Ovary (tissue), 9 donors: Measurements from ENCODE around the gene NHS. TPM values are rescaled to one million over a fixed set of nuclear protein-coding genes. Genes with fewer than 3 reads are reported as not detected.

Experiments used
- DNase-seq, 5 donors: peaks; one replicate each; pipeline ENCODE4 v3.0.0-alpha.2; 2019 to 2020
- H3K27ac ChIP-seq, 2 donors: fragments of 200-600 bp; one replicate each; pipeline versions ENCODE4 v1.5.1 to v1.8.0; 2019 to 2022
- H3K27me3 ChIP-seq: fragments of 200-600 bp; one replicate; pipeline ENCODE4 v1.8.0; 2022
- H3K36me3 ChIP-seq: fragments of 200-600 bp; sonication (generic); one replicate; pipeline ENCODE4 v1.5.1; 2019
- H3K4me1 ChIP-seq: one replicate; pipeline ENCODE4 v1.8.1; 2013; ENCODE audit warnings: mild to moderate bottlenecking, moderate library complexity; ENCODE audit not compliant: insufficient read depth
- H3K4me3 ChIP-seq: fragments of 200-600 bp; sonication (generic); one replicate; pipeline ENCODE4 v1.5.1; 2017
- H3K9me3 ChIP-seq, 2 donors: fragments of 200-600 bp in 1 of 2; sonication (generic) in 1 of 2; one replicate each; pipeline versions ENCODE4 v1.5.1 to v1.8.1; 2013 to 2019; ENCODE audit warnings: mild to moderate bottlenecking in 1 of 2, moderate library complexity in 1 of 2
- CTCF ChIP-seq, 3 donors: fragments of 450-650 bp in 2 of 3; fragments of 200-600 bp in 1 of 3; IDR thresholded peaks; one replicate each; pipeline versions ENCODE4 v1.5.1 to v1.8.0; 2016 to 2022; ENCODE audit warnings: antibody characterized with exemption in 3 of 3, mild to moderate bottlenecking in 1 of 3
- EP300 ChIP-seq: sonication (generic); formaldehyde crosslinking; IDR thresholded peaks from one replicate; pipeline ENCODE4 v1.6.1; 2017; ENCODE audit warnings: antibody characterized with exemption
- POLR2A ChIP-seq: fragments of 450-650 bp; IDR thresholded peaks from one replicate; pipeline ENCODE4 v1.6.1; 2017; ENCODE audit warnings: antibody characterized with exemption, mild to moderate bottlenecking, moderate library complexity
- WGBS, 3 donors: extraction: QIAGEN DNeasy Blood & Tissue Kit in 1 of 3; methylation state at CpG; one replicate each; pipeline versions ENCODE4 v1.1.5 to v1.1.7; 2013 to 2017; 5-methylcytosine and 5-hydroxymethylcytosine counted together
- intact Hi-C, 4 donors: fragments of 100-400 bp; cut with DNase I; formaldehyde crosslinking; loops; one replicate each; pipeline versions ENCODE4 v1.11.0 to v1.15.1; 2022 to 2023
- polyA plus RNA-seq, 2 donors: library from polyadenylated mRNA; stranded (reverse); fragments of 200-250 nt in 1 of 2; fragments of 350-450 nt in 1 of 2; fragmentation: Illumina TruSeq in 1 of 2; extraction: RNeasy Lipid Tissue Mini Kit (QIAGEN cat#74804) in 1 of 2; gene quantifications; one replicate each; pipeline ENCODE4 v1.2.3, GENCODE V29; 2013 to 2014
- total RNA-seq, 7 donors: library from RNA; depleted of rRNA in 2 of 7; stranded (reverse); fragments of >200 nt in 2 of 7; fragmentation: NEBNext Ultra II Directional in 3 of 7; extraction: Animal tissue kit (Norgen Biotek cat#: 25700) in 3 of 7; gene quantifications; one replicate each; pipeline versions ENCODE4 v1.1.0 to v1.2.4, GENCODE V29; 2016 to 2023
- donor health status: DM: no; HTN: no; CAD: no; lungs with moderate emphysema.
- donor health status: DM: no; HTN: no; CAD: no.
- donor health status: Bipolar disorder and iron deficiency.
- donor health status: DM: yes; HTN: yes; CAD: no.
- donor health status: DM: no; HTN: no; CAD: no.
- donor health status: DM: yes; HTN: yes; CAD: no.

NHS gene
- total and polyA plus RNA-seq, 9 donors: 2.3 to 9.5 (median 6.7) TPM

- Histone ChIP-seq H3K36me3 (no peaks in the 10 kb centered on the region), H3K27ac (no peak overlapping the region), H3K4me1 (no peaks in the 10 kb centered on the region), H3K4me3 (no peak overlapping the region), H3K9me3 (no peaks in the 10 kb centered on the region), H3K27me3 (no peaks in the 10 kb centered on the region)
- DNase-seq: no peak
- 78 to 88% (median 83%) methylated on average over 5 of the region's 5 CpGs for WGBS, 3 donors
- intact Hi-C loops: no loop called here
- TF ChIP-seq EP300 (no peak), CTCF (IDR thresholded peaks at IDR 0.05) (no peak), POLR2A (no peak)
These were observed 394.0 kb downstream of the NHS start for GRCh38 chrX:17768997-17769396.

GRCh38 chrX:17769701-17770269 is 394.8 kb downstream of the NHS start:
- Histone ChIP-seq H3K9me3 (no peaks in the 10 kb centered on the region), H3K27ac (no peak overlapping the region), H3K4me1 (no peaks in the 10 kb centered on the region), H3K36me3 (no peaks in the 10 kb centered on the region), H3K27me3 (no peaks in the 10 kb centered on the region), H3K4me3 (no peak overlapping the region)
- TF ChIP-seq POLR2A: no peak
- intact Hi-C loops: no loop called here
- 44 to 69% (median 49%) methylated on average over 3 of the region's 3 CpGs for WGBS, 3 donors
- DNase-seq: no peak

- intact Hi-C loops: no loop called here
- no peaks in the 10 kb centered on the region for H3K4me1 ChIP-seq
- no peaks in the 10 kb centered on the region for H3K36me3 ChIP-seq
- no peak for DNase-seq
- TF ChIP-seq EP300 (no peak), CTCF (IDR thresholded peaks at IDR 0.05) (no peak), POLR2A (no peak)
- WGBS, 3 donors: 66 to 76% (median 69%) methylated on average over 8 of the region's 8 CpGs
- H3K9me3 ChIP-seq: no peaks in the 10 kb centered on the region
- H3K27ac ChIP-seq: no peak overlapping the region
- no peak overlapping the region for H3K4me3 ChIP-seq
- no peaks in the 10 kb centered on the region for H3K27me3 ChIP-seq
These were observed 398.3 kb downstream of the NHS start for GRCh38 chrX:17773221-17773876.

GRCh38 chrX:17774053-17774452 is 399.1 kb downstream of the NHS start:
- no peak for DNase-seq
- H3K27ac ChIP-seq: no peak overlapping the region
- intact Hi-C loops: no loop called here
- TF ChIP-seq POLR2A: no peak
- TF ChIP-seq CTCF (IDR thresholded peaks at IDR 0.05): no peak
- H3K4me1 ChIP-seq: no peaks in the 10 kb centered on the region
- 72 to 79% (median 76%) methylated on average over 1 of the region's 1 CpG for WGBS, 3 donors
- H3K36me3 ChIP-seq: no peaks in the 10 kb centered on the region
- H3K9me3 ChIP-seq: no peaks in the 10 kb centered on the region
- no peaks in the 10 kb centered on the region for H3K27me3 ChIP-seq
- H3K4me3 ChIP-seq: no peak overlapping the region

- Histone ChIP-seq H3K36me3 (no peaks in the 10 kb centered on the region), H3K4me3 (no peak overlapping the region), H3K4me1 (no peaks in the 10 kb centered on the region), H3K9me3 (no peaks in the 10 kb centered on the region), H3K27ac (no peak overlapping the region), H3K27me3 (no peaks in the 10 kb centered on the region)
- TF ChIP-seq POLR2A: no peak
- TF ChIP-seq EP300: no peak
- TF ChIP-seq CTCF (IDR thresholded peaks at IDR 0.05): no peak
- intact Hi-C loops: no loop called here
- 43 to 53% (median 51%) methylated on average over 2 of the region's 2 CpGs for WGBS, 3 donors
- no peak for DNase-seq
These were observed 404.0 kb downstream of the NHS start for GRCh38 chrX:17778997-17779396.
